Stimulated activated naive CD4-positive, alpha-beta T cell treated with Interleukin-2 at 50 U/mL for 16 hours (primary cell): ENCODE results near the gene RASGRP1.

Experiments
- DNase-seq: peaks from one replicate; lab custom pipeline; 2025; lab: John Stamatoyannopoulos, UW

Gene RASGRP1

GRCh38 chr15:38565287-38565670 is 665 bp upstream of the RASGRP1 start:
- DNase-seq = no peak

GRCh38 chr15:38563723-38564519 is 693 bp downstream of the RASGRP1 start:
- peak; percentile 84 for DNase-seq

- DNase-seq = no peak
These were observed 2.3 kb downstream of the RASGRP1 start for GRCh38 chr15:38562278-38562677.

- DNase-seq = peak; percentile 32
These were observed 4.1 kb downstream of the RASGRP1 start for GRCh38 chr15:38560456-38560926.

- no peak for DNase-seq
These were observed 4.8 kb downstream of the RASGRP1 start for GRCh38 chr15:38559636-38560307.

GRCh38 chr15:38559131-38559530 is 5.5 kb downstream of the RASGRP1 start:
- DNase-seq = no peak

- no peak for DNase-seq
These were observed 6.1 kb downstream of the RASGRP1 start for GRCh38 chr15:38558372-38559059.

- no peak for DNase-seq
These were observed 6.7 kb downstream of the RASGRP1 start for GRCh38 chr15:38557921-38558320.

GRCh38 chr15:38555686-38556334 is 8.8 kb downstream of the RASGRP1 start:
- DNase-seq = peak; percentile 9

GRCh38 chr15:38554354-38554753 is 10.3 kb downstream of the RASGRP1 start:
- DNase-seq = peak; percentile 10

GRCh38 chr15:38553071-38553470 is 11.5 kb downstream of the RASGRP1 start:
- DNase-seq = no peak

- DNase-seq = no peak
These were observed 12.6 kb downstream of the RASGRP1 start for GRCh38 chr15:38551720-38552648.

GRCh38 chr15:38549222-38549621 is 15.4 kb downstream of the RASGRP1 start:
- no peak for DNase-seq

GRCh38 chr15:38547255-38547997 is 17.2 kb downstream of the RASGRP1 start:
- no peak for DNase-seq

- DNase-seq = no peak
These were observed 19.4 kb downstream of the RASGRP1 start for GRCh38 chr15:38545179-38545578.

GRCh38 chr15:38541026-38541425 is 23.6 kb downstream of the RASGRP1 start:
- no peak for DNase-seq

- no peak for DNase-seq
These were observed 24.1 kb downstream of the RASGRP1 start for GRCh38 chr15:38540510-38540909.

GRCh38 chr15:38539008-38539343 is 25.6 kb downstream of the RASGRP1 start:
- no peak for DNase-seq

- DNase-seq = no peak
These were observed 26.1 kb downstream of the RASGRP1 start for GRCh38 chr15:38538328-38539007.

GRCh38 chr15:38536201-38536676 is 28.4 kb downstream of the RASGRP1 start:
- no peak for DNase-seq
